ENCODE data around the gene RNF43.

RNF43 gene
- long read RNA-seq, donor 1, full-length matches to known transcripts = 1 of 1 reads
- long read RNA-seq, donor 1, partial matches to known transcripts = 0 of 1 reads
- long read RNA-seq, donor 1, other reads (novel, unspliced or antisense) = 0 of 1 reads
- long read RNA-seq, donor 2 = 0 reads
- long read RNA-seq, donor 3 = 0 reads
- long read RNA-seq, donor 4 = 0 reads
- long read RNA-seq, donor 5, full-length matches to known transcripts = 1 of 1 reads
- long read RNA-seq, donor 5, partial matches to known transcripts = 0 of 1 reads
- long read RNA-seq, donor 5, other reads (novel, unspliced or antisense) = 0 of 1 reads
- long read RNA-seq, donor 6, full-length matches to known transcripts = 2 of 8 reads
- long read RNA-seq, donor 6, partial matches to known transcripts = 6 of 8 reads
- long read RNA-seq, donor 6, other reads (novel, unspliced or antisense) = 0 of 8 reads
- long read RNA-seq, donor 7 = 0 reads
- long read RNA-seq, donor 8, partial matches to known transcripts = 5 of 5 reads
- long read RNA-seq, donor 8, other reads (novel, unspliced or antisense) = 0 of 5 reads

DNA sequence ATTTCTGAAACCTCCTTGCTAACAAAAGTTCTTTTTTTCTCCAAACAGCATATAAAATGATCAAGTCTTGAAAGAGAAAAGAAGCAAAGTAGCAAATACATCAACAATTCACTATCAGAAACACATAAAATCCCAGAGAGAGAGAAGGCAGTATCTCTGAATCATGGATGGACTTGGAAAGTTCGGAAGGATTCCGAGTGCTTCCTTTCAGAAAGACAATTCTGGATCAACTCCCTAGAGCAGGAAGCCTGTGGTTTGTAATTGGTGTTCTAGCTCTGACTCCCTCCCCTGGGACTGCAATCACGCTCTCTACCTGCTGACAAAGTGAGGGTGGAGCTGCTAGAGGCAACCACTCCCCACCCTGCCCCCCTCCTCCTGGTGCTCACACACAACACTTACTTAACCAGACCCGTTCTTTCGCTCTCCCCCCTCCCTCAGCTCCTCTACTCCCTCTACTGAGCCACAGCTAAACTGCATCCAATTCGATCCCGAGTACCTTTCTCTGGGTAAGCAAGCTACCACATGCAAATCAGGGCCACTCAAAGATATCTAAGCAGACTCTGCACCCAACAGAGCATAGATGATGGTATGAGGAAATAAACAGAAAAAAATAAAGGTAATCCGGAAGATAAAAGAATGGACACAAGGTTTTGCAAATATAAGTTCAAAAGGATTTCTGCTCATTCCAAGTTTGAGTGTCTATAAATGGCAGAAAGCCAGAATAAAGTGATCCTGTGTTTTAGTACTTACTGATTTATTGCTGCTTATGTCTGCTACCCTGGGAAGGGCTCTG lies at the start of gene RNF43:
TSS of gene RNF43 (minus strand) at position 235 of the 793 bp plus-strand sequence. CDS start 1,957 bp downstream, outside the sequence.
- peak; percentile 70 for DNase-seq

- DNase-seq = no peak
These were observed 38.2 kb upstream of the RNF43 start for GRCh38 chr17:58455491-58455890.

DNA sequence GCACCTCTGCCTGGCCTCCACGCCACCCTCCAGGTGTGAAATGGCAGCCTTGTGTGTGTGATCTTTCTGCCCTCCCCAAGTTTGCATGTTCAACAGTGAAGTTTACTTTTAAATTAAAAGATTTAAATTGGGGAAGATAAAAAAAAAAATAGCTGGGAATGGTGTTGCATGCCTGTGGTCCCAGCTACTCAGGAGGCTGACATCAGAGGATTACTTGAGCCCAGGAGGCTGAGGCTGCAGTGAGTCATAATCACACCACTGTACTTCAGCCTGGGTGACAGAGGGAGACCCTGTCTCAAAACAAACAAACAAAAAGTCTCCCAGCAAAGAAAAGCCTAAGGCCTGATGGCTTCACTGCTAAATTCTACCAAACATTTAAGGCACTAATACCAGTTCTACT lies 35.4 kb upstream of the RNF43 start:
- DNase-seq = no peak

- peak; percentile 11 for DNase-seq
These were observed 30.0 kb upstream of the RNF43 start for GRCh38 chr17:58447039-58447975.

GRCh38 chr17:58446086-58446485 lies 28.8 kb upstream of the RNF43 start:
- no peak for DNase-seq

DNA sequence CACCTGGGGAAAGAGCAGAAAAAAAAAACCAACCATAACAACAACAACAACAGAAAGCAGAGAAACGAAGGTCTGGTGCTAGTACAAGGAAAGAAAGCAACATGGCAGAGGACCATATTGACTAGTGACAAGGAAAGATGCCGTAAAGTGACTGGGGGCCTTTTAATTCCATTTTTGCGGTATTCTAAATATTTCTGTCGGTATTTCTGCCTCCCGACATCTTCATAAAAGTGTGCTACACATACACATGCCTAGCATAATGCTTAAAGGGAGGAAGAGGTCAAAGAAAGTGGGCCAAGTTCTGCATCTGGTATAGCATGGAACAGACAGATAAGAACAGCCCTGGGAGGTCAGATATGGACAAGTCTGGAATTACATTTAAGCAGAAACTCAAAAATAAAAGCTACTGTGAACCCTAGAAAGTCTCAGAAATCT lies 19.5 kb upstream of the RNF43 start:
- no peak for DNase-seq

GRCh38 chr17:58436245-58436644 lies 18.9 kb upstream of the RNF43 start:
- DNase-seq = no peak

- no peak for DNase-seq
These were observed 15.7 kb upstream of the RNF43 start for GRCh38 chr17:58432806-58433573.

GRCh38 chr17:58427807-58428206 lies 10.5 kb upstream of the RNF43 start:
- DNase-seq = no peak

DNA sequence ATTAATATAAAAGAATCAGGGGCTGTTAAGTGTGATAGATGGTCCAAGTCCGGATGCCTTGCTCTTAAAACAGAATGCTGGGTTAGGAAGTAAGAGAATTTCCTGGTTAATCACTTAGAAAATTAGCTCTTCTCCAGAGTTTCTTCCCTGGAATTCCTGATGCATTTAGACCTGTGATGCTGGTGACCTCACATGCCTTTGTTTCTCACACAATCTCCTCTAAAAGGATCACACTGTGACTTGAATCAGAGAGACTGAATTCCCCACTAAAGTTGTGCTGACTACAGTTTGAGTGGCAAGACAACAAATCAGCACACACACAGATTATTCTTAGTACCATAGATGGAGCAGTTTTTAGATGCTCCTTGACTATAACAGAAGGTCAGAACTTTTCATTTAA lies 4.4 kb upstream of the RNF43 start:
- no peak for DNase-seq

GRCh38 chr17:58420827-58421226 lies 3.5 kb upstream of the RNF43 start:
- no peak for DNase-seq

DNA sequence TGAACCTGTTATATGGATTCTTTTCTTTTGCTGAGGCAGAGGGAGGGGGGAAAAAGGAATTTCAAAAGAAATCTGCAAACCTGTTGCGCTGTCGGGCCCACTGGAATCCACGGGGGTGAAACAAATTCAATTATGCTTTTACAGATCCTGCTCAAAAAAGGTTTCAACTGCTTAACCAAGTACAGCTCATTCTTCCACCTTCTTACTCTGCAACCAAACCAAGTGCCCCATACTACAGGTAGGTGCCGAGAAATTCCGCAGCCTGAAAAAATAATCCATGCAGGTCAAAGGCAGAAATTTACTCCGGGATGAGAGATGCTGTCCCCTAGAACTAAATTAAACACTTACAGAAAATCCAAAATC lies 416 bp downstream of the RNF43 start:
- DNase-seq = peak; percentile 23

DNA sequence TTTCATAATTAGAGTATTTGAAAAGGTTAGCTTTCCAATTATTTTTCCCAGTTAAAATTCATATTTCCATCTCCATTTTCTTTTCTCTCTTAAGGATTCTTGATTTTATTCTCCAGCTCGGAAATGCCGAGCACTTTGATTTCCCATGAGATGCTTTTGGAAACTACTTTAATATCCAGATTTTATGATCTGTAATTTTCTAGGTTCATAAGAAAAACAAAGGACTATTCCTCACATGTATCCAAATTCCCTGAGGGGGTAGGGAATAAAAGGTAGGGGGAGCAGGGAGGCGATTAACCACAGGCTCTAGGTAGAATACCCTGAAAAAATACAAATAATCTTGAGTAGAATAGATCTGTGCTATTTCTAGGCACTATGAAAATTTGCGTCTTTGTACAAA lies 938 bp downstream of the RNF43 start:
- DNase-seq = no peak

DNA sequence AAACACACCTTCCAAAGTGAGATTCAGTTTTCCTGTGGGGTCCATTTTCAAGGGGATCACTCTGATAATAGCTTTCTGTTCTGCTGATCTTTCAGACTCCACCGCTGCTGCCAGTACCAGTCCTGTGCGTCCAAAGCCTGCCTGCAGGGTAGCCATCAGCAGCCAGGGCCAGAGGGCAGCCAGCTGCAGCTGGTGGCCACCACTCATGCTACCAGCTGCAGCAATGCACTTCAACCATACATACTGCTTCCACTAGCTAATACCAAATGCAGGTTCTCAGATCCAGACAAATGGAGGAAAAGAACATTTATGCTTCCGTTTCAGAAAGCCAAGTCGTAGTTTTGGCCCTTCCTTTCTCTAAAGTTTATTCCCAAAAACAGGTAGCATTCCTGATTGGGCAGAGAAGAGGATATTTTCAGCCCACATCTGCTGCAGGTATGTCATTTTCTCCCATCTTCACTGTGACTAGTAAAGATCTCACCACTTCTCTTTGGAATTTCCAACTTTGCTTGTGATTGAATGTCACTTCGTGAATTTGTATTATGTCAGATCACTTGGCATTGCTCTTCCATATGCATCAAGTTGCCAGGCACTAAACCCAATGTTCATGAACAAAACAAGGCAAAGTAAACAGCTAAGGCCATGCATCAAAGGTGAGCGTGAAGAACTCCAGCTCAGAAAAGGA lies 1.8 kb downstream of the RNF43 start:
- peak; percentile 15 for DNase-seq

DNA sequence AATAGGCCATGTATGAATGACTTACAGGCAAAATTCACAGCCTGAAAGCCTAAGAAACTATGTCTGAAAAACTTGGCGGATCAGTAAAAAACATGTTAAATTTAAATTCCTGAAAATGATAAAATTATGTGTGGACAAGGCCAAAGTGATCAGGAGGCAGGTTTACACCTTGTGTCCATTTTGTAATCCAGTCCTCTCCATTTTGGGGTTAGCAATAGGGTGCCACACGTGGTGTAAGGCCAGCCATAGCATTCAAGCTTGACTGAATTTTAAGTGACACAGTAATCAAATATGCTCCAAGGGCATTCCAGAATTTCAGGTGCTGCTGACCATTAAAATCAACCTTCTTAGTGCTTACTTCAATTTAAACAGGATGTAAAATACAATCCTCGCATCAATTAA lies 2.7 kb downstream of the RNF43 start:
- DNase-seq = no peak

- DNase-seq = no peak
These were observed 3.6 kb downstream of the RNF43 start for GRCh38 chr17:58413684-58414083.

DNA sequence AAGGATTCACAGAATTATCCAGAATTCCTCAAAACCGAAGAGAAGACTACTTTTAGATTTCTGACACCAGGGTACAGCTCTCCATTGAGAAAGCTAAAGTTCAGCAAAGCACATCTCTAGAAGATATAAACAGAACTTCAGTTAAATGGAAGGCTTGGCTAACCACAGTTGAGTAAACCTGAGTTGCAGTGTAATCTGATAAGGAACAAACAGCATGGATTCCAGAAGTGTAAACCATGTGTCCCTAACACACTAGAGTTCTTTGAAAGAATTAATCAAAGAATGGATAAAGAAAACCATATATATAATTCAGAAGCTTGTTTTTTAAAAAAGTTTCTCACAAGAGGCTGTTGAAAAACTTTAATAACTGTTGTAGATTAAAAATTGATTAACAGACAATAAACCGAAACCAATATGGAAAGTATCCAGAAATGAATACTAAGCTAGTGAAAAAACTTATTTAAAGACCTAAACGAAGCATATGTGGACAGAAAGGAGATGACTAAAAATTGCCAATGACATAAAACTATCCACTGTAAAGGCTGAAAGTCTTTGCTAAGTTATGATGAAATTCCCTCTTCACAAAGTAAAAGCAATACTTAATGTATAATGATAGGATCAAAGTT lies 4.3 kb downstream of the RNF43 start:
- no peak for DNase-seq

- no peak for DNase-seq
These were observed 5.2 kb downstream of the RNF43 start for GRCh38 chr17:58412064-58412703.

GRCh38 chr17:58411408-58411894 lies 5.9 kb downstream of the RNF43 start:
- DNase-seq = no peak
